GM12801 (cell line): ENCODE measurements around the gene PLEKHA6.

Source experiments
- CTCF ChIP-seq: IDR thresholded peaks from one replicate; pipeline ENCODE4 v1.5.1; 2011; ENCODE audit warnings: control low read depth; ENCODE audit not compliant: insufficient read length; ENCODE audit errors: extremely low read depth

The PLEKHA6 gene

GRCh38 chr1:204318324-204318723 lies 41.4 kb downstream of the PLEKHA6 start:
- TF ChIP-seq CTCF = no peak

- TF ChIP-seq CTCF = no peak
These were observed 42.6 kb downstream of the PLEKHA6 start for GRCh38 chr1:204317170-204317569.

GRCh38 chr1:204316164-204316563 lies 43.6 kb downstream of the PLEKHA6 start:
- no peak for TF ChIP-seq CTCF

GRCh38 chr1:204314893-204315658 lies 44.7 kb downstream of the PLEKHA6 start:
- no peak for TF ChIP-seq CTCF

GRCh38 chr1:204314171-204314892 lies 45.4 kb downstream of the PLEKHA6 start:
- TF ChIP-seq CTCF = no peak

- no peak for TF ChIP-seq CTCF
These were observed 46.1 kb downstream of the PLEKHA6 start for GRCh38 chr1:204313675-204314074.

- no peak for TF ChIP-seq CTCF
These were observed 51.6 kb downstream of the PLEKHA6 start for GRCh38 chr1:204308023-204308628.
